ENCODE measurements around the gene MACROD2.

- TF ChIP-seq CTCF (IDR thresholded peaks at IDR 0.05) (no peak), EP300 (IDR thresholded peaks at IDR 0.05; ENCODE audit: low read depth) (no peak), POLR2A (IDR thresholded peaks at IDR 0.05) (no peak), POLR2AphosphoS5 (IDR thresholded peaks at IDR 0.05) (no peak)
Observed at GRCh38 chr20:15099130-15099529, 1103.8 kb downstream of the MACROD2 start.
